Measurements from ENCODE around the gene PLOD2.

The PLOD2 gene

GRCh38 chr3:146033950-146034349 is 127.0 kb downstream of the PLOD2 start:
- DNase-seq: no peak

- no peak for DNase-seq
Observed at GRCh38 chr3:146026547-146026946, 134.4 kb downstream of the PLOD2 start.

GRCh38 chr3:146024260-146024659 is 136.7 kb downstream of the PLOD2 start:
- no peak for DNase-seq

- no peak for DNase-seq
Observed at GRCh38 chr3:146020969-146021368, 140.0 kb downstream of the PLOD2 start.

GRCh38 chr3:146019508-146019907 is 141.5 kb downstream of the PLOD2 start:
- DNase-seq: no peak

All from stimulated activated CD4-positive, alpha-beta T cell treated with anti-CD3 and anti-CD28 coated beads, Interleukin-12 subunit alpha, Interleukin-12 subunit beta, amount 100 ng/mL, for 4 hours (primary cell).